GM21825 (cell line): ENCODE results near the gene TMEM106B.
"Not testable (repeated sequence)": the region's sequence is repeated elsewhere in the genome, so short reads cannot be mapped to it uniquely, and the experiment has no call there.

Experiments used
- ATAC-seq: cut with Tn5 transposase; IDR thresholded peaks from one replicate; pipeline ENCODE4 v1.9.1; 2021; ENCODE audit warnings: mild to moderate bottlenecking, moderate library complexity; ENCODE audit not compliant: unreplicated experiment

Gene TMEM106B

GRCh38 chr7:12211054-12211710, at the start of gene TMEM106B:
Gene TMEM106B (plus strand): TSS chr7:12211294. CDS start chr7:12214811, 3,517 bp downstream.
- ATAC-seq: peak; percentile 98

DNA sequence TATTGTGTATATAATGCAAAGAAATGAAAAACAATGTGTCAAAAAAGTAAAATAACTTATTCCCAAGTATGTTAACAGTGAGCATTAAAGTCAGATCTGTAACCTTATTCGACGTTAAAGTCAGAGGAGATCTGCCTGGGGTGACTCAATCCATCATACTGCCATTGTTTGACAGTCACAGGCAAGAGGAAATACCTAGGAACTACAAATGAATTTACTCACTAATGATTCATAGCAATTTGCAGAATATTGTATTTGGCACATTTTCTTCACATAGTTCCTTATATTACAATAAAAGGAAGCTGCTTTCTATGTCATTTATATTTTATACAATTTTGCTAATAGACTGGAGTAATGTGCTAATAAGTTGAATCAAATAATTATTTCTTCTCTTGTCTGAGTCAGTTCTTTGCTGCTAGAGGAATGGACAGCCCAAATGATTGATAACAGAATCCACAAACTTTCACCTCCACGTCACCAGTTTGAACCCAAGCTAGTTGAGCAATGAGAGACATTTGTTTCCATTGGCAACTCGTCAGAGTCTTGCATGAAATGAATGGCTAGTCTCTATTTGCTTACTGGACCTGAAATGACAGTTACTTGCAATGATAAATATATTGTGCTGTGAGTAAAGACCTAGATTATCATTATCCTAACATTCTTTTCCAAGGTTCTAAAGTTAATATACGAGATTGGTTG, 48.5 kb upstream of the TMEM106B start:
- no peak for ATAC-seq

GRCh38 chr7:12168065-12168464, 43.0 kb upstream of the TMEM106B start:
- not testable (repeated sequence) for ATAC-seq

GRCh38 chr7:12169981-12170820, 40.9 kb upstream of the TMEM106B start:
- not testable (repeated sequence) for ATAC-seq

DNA sequence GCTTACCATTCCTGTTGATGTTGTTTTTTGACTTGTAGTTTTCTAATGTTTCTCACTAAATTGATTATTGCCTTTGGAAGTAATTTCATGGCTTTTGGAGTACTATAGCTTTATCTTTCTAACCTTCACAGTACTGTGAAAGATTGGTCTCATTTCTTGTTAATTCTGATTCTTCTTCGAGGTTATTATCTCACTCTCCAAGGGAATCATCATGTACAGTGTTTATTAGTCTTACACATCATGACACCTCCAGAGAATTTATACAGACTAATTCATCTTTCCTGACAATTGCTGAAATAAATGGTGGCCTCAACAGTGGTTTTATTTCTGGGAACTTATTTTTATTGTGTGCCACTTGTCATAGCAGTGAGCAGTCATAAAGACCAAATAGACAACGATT, 37.4 kb upstream of the TMEM106B start:
- no peak for ATAC-seq

GRCh38 chr7:12174931-12175330, 36.2 kb upstream of the TMEM106B start:
- ATAC-seq: no peak

- ATAC-seq: no peak
Measured at GRCh38 chr7:12178317-12178716, 32.8 kb upstream of the TMEM106B start.

DNA sequence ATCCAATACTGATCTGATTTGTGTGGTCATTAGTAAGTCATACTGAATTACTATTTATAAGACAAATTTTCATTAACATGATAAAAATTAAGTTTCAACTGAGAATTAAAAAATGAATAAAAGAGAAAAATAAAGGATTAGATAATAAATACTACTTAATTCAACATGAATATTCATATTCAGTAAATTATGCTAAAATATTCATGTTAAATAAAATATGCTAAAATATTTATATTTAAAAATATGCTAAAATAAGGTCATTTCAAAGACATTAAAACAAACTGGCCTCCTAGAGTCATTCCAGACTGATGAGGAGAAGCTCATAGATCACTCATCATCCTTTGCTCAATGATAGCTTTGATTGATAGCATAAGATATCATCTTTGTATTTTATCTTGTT, 16.7 kb upstream of the TMEM106B start:
- ATAC-seq: no peak

- no peak for ATAC-seq
Measured at GRCh38 chr7:12196386-12196785, 14.7 kb upstream of the TMEM106B start.

GRCh38 chr7:12199363-12199762, 11.7 kb upstream of the TMEM106B start:
- no peak for ATAC-seq

GRCh38 chr7:12207046-12207445, 4.0 kb upstream of the TMEM106B start:
- ATAC-seq: no peak

- ATAC-seq: no peak
Measured at GRCh38 chr7:12209221-12209620, 1.9 kb upstream of the TMEM106B start.

GRCh38 chr7:12210179-12211053, 678 bp upstream of the TMEM106B start:
- ATAC-seq: peak; percentile 36

DNA sequence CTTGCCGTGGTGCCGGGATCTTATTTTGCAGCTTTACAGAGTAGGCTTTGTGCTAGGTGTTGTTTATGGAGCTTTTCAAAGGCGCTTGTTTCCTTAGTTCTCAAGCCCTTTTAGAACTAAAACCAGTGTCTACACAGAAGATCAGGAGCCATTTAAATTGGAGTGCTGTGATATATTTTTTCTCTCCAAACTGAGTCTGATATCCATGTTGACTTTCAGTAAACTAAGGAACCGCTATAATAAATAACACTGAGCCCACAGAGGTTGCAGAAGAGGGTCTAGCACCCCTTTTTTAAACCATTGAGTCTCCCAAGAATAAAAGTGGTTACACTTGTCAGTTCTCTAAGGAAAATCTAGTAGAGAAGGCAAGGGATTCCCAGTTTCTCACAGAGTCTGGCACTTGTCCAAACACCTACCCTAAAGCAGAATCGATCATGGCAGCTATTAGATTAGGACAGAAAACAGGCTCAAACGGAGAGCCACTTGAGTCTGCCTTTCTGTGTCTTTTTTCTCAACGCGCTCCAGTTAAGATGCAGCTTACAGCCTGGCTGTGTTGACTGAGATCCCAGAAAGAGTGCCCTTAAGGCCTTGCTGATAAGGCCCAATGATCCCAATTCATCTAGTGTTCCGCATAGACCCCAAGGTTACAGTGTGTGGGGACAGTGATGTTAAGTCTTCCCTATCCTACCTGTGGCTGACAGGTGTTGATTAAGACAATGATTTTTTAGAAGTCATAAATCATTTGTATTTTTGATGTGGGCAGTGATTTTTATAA, 804 bp downstream of the TMEM106B start:
- no peak for ATAC-seq

GRCh38 chr7:12217311-12217710, 6.2 kb downstream of the TMEM106B start:
- ATAC-seq: no peak

DNA sequence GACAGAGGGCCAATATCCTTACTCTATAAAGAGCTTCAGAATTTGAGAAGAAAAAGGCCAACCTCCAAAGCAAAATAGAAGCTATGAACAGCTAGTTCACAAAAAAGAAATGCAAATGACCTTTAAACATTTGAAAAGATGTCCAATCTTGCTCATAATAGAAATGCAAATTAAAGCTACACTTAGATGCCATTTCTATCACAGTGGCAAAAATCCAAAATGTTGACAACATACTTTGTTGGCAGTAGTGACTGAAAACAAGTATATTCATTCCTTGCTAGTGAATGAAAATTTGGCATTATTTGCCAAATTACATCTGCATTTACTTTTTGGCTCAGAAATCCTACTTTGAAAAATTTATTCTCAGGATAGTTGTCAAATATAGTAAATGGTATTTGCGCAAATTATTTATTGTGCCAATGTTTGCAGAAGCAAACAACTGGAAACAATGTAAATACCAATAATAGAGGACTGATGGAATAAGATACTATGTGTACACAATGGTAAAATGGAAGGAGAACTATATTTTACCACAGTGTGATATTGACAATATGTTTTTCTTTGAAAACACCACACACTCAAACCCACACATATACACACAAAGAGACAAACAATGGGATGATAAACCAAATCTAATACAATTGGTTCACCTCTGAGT, 9.4 kb downstream of the TMEM106B start:
- ATAC-seq: no peak

DNA sequence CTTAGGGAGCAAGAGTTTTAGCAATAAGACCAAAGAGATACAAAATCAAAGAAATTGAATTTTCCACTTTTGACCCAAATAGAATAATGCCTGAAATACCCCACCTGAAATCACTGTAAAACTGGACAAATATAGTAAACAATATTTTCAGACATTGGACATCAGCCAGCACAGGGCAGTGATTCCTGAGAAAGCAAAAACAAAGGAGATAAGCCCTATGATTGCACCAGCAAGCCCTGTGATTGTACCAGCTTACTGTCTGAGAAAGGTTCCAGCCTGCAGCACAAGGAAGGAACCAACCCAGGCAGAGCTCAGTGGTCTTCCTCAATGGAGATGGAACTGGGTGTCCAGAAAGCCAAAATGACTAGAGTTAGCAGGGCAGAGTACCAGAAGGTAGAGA, 10.3 kb downstream of the TMEM106B start:
- no peak for ATAC-seq

DNA sequence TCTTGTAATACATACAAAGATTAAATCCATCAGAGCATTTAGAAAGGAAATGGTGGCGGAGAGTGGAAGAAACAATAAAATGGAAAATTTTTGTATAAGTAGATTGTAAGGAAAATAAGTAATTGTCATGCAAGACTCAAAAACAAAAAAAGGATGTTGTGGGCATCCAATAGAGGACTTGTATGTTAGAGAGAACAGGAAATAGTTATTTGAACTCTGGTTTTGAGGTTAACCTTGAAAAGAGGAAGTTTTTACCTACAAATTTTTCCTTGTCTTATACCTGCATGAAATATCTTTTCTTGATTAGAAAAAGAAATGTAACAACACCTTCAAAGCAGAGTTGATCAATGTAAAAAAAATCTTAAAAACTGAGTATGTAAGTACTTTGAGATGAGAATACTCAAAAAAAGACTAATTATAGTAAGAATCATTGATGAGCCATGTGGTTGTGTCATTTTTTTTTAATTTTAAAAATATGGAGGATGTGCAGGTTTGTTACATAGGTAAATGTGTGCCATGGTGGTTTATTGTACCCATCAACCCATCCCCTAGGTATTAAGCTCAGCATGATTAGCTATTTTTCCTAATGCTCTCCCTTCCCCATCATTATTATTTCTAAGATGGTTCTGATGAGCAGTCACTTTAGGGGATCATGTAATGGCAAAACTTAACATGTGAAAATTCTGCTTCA, 11.9 kb downstream of the TMEM106B start:
- peak; percentile 93 for ATAC-seq

GRCh38 chr7:12225017-12225416, 13.9 kb downstream of the TMEM106B start:
- not testable (repeated sequence) for ATAC-seq
